SK-N-SH (cell line): ENCODE results near the gene GDPGP1. TPM values are rescaled to one million over a fixed set of nuclear protein-coding genes. Genes with fewer than 3 reads are reported as not detected.
A peak's percentile ranks its signal among the peaks of the same experiment; 100 is the strongest.

Experiments
- CTCF ChIA-PET: fragments of 300-600, 350-600 bp; formaldehyde crosslinking; extraction: SDS; loops from one replicate; lab custom pipeline; 2021; lab: Yijun Ruan, JAX
- POLR2A ChIA-PET: fragments of 350-600 bp; sonication (Branson Sonifier 250); formaldehyde crosslinking; extraction: SDS; loops from one replicate; lab custom pipeline; 2020; ENCODE audit warnings: antibody characterized with exemption, inconsistent platforms; lab: Yijun Ruan, JAX
- DNase-seq: peaks from one replicate; pipeline ENCODE4 v3.0.0; 2012
- H2AFZ ChIP-seq: fragments of 200-600 bp; sonication (generic); 2 replicates; pipeline ENCODE4 v1.8.1; 2016; ENCODE audit warnings: antibody characterized with exemption, mild to moderate bottlenecking, low read depth
- H3F3A ChIP-seq: fragments of 200-600 bp; sonication (generic); replicated peaks from 2 replicates; pipeline ENCODE3; 2016; ENCODE audit warnings: antibody characterized with exemption, mild to moderate bottlenecking; ENCODE audit not compliant: insufficient read depth
- H3K27ac ChIP-seq, 2 experiments: fragments of 200-500 bp in 1 of 2; fragments of 200-600 bp in 1 of 2; sonication (Bioruptor generic) in 1 of 2; sonication (generic), shearing (Covaris generic) in 1 of 2; 2 replicates each; pipeline versions ENCODE4 v1.5.1 to v1.6.1; 2014 to 2016; ENCODE audit warnings: low read depth in 2 of 2, inconsistent platforms in 1 of 2, low read length in 1 of 2, mild to moderate bottlenecking in 1 of 2, mixed read lengths in 1 of 2
- H3K27me3 ChIP-seq: fragments of 200-600 bp; sonication (generic), shearing (Covaris generic); 2 replicates; pipeline ENCODE4 v1.6.1; 2016; ENCODE audit warnings: mixed run types; ENCODE audit not compliant: insufficient read depth
- H3K36me3 ChIP-seq, 2 experiments: fragments of 200-500 bp in 1 of 2; fragments of 200-600 bp in 1 of 2; sonication (Bioruptor generic) in 1 of 2; sonication (generic) in 1 of 2; replicated peaks in 1 of 2; 2 replicates each; pipeline versions ENCODE3 to v1.5.1; 2014 to 2016; ENCODE audit warnings: low read length in 1 of 2, mild to moderate bottlenecking in 1 of 2; ENCODE audit not compliant: insufficient read depth in 2 of 2, control insufficient read depth in 1 of 2
- H3K4me1 ChIP-seq, 2 experiments: fragments of 200-500 bp in 1 of 2; fragments of 200-600 bp in 1 of 2; sonication (Bioruptor generic) in 1 of 2; sonication (generic), shearing (Covaris generic) in 1 of 2; 2 replicates each; pipeline versions ENCODE4 v1.5.1 to v1.6.1; 2014 to 2016; ENCODE audit warnings: low read depth in 1 of 2, low read length in 1 of 2, mixed run types in 1 of 2; ENCODE audit not compliant: insufficient read depth in 2 of 2, control insufficient read depth in 1 of 2
- H3K4me2 ChIP-seq: fragments of 200-600 bp; sonication (generic), shearing (Covaris generic); 2 replicates; pipeline ENCODE4 v1.6.1; 2017; ENCODE audit warnings: mixed run types
- H3K4me3 ChIP-seq, 2 experiments: fragments of 200-500 bp in 1 of 2; fragments of 200-600 bp in 1 of 2; sonication (Bioruptor generic) in 1 of 2; sonication (generic), shearing (Covaris generic) in 1 of 2; 2 replicates each; pipeline versions ENCODE4 v1.5.1 to v1.8.1; 2014 to 2016; ENCODE audit warnings: low read depth in 2 of 2, inconsistent platforms in 1 of 2, low read length in 1 of 2, mild to moderate bottlenecking in 1 of 2, mixed read lengths in 1 of 2, moderate library complexity in 1 of 2
- H3K79me2 ChIP-seq: fragments of 200-600 bp; sonication (generic); 2 replicates; pipeline ENCODE4 v1.8.1; 2017; ENCODE audit warnings: mild to moderate bottlenecking; ENCODE audit not compliant: insufficient read depth
- H3K9ac ChIP-seq: fragments of 200-600 bp; sonication (generic); 2 replicates; pipeline ENCODE4 v1.6.1; 2017; ENCODE audit warnings: mixed run types
- H3K9me2 ChIP-seq: fragments of 200-600 bp; sonication (generic); 2 replicates; pipeline ENCODE4 v1.6.1; 2017; ENCODE audit warnings: mixed run types
- H3K9me3 ChIP-seq: fragments of 200-600 bp; sonication (generic); 2 replicates; pipeline ENCODE4 v1.6.1; 2017; ENCODE audit warnings: mixed run types, mild to moderate bottlenecking, moderate library complexity
- H4K20me1 ChIP-seq: fragments of 200-600 bp; sonication (generic); 2 replicates; pipeline ENCODE4 v1.6.1; 2017; ENCODE audit warnings: mild to moderate bottlenecking, mixed run types; ENCODE audit not compliant: insufficient read depth
- CHD2 ChIP-seq: fragments of 150-350 bp; IDR thresholded peaks from 2 replicates; pipeline ENCODE4 v1.6.1; 2018; ENCODE audit warnings: low read length; ENCODE audit not compliant: partially characterized antibody
- CTCF ChIP-seq: fragments of 200-600 bp; sonication (generic); IDR thresholded peaks from 2 replicates; pipeline ENCODE4 v1.6.1; 2017; ENCODE audit warnings: antibody characterized with exemption, mild to moderate bottlenecking, moderate library complexity
- ELF1 ChIP-seq: IDR thresholded peaks from 2 replicates; pipeline ENCODE4 v1.4.0; 2012
- FOXM1 ChIP-seq: IDR thresholded peaks from 2 replicates; pipeline ENCODE4 v1.4.0; 2012; ENCODE audit warnings: low read depth, mild to moderate bottlenecking
- MAX ChIP-seq: IDR thresholded peaks from 2 replicates; pipeline ENCODE4 v1.4.0; 2012; ENCODE audit warnings: low read depth
- MEF2A ChIP-seq: IDR thresholded peaks from 2 replicates; pipeline ENCODE4 v1.4.0; 2012; ENCODE audit warnings: low read depth, borderline replicate concordance
- NFIC ChIP-seq: IDR thresholded peaks from 2 replicates; pipeline ENCODE4 v1.4.0; 2012; ENCODE audit warnings: borderline replicate concordance
- NRF1 ChIP-seq: IDR thresholded peaks from 2 replicates; pipeline ENCODE4 v1.6.1; 2012; ENCODE audit warnings: low read depth, mild to moderate bottlenecking, low read length
- REST ChIP-seq: IDR thresholded peaks from 2 replicates; pipeline ENCODE4 v1.6.1; 2012; ENCODE audit warnings: mild to moderate bottlenecking, low read depth, low read length, moderate library complexity
- RFX5 ChIP-seq: IDR thresholded peaks from 2 replicates; pipeline ENCODE4 v1.6.1; 2012; ENCODE audit warnings: mild to moderate bottlenecking, improper control_type of control experiment, low read length
- SMC3 ChIP-seq: IDR thresholded peaks from 2 replicates; pipeline ENCODE4 v1.6.1; 2012; ENCODE audit warnings: low read depth, low read length, improper control_type of control experiment
- WGBS: methylation state at CpG from one replicate; pipeline ENCODE4 v1.1.6; 2017; ENCODE audit warnings: low lambda C conversion rate; 5-methylcytosine and 5-hydroxymethylcytosine counted together
- polyA plus RNA-seq, 3 experiments: library from polyadenylated mRNA; depleted of rRNA; stranded (reverse); fragments of >200 nt; gene quantifications; 2 replicates each; pipeline ENCODE4 v1.2.3, GENCODE V29; 2012
- TF ChIP-seq, protein P1 (sequence below): IDR thresholded peaks from 2 replicates; pipeline ENCODE4 v1.4.0; 2012; ENCODE audit warnings: low read depth, borderline replicate concordance
- TF ChIP-seq, protein P2 (sequence below): IDR thresholded peaks from 2 replicates; pipeline ENCODE4 v1.4.0; 2012; ENCODE audit warnings: low read depth, borderline replicate concordance

GDPGP1 gene
- polyA plus RNA-seq, 1 of the 3 experiments (the other 2 are of a cell fraction), result 2.4 TPM

DNA sequence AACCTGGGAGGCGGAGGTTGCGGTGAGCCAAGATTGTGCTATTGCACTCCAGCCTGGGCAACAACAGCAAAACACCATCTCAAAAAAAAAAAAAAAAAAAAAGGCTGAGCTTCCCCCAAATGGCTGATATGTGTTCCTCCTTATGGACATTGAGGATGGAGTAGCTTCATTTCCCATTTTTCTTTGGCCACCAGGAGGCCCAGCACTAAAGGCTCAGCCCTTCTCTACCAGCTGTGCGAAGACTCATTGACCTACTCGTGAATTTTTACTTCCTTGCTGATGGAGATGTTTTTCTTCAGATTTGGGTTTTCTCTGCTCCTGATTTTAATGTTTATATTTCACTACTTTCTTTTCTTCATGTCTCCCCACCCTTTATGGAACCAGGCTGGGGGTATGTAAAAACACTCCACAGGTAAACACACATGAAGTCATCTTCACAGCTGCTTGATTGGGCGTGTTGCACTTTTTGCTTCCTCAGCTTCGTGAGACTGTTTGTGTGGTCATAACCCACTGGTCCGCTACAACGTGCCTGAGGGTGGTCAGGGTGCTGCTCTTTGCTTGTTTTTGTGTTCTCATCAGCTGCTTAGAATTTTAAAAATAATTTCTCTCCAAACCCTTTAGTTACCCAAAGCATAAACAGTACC is 19.3 kb upstream of the GDPGP1 start:
- ChIA-PET POLR2A (interaction anchor here (0.6 kb wide), 2 partner anchors 13 to 14 kb away, joined by 3 read pairs; partner anchors contain the start of gene SEMA4B), CTCF (interaction anchor here (0.8 to 7.1 kb wide), 7 partner anchors 10 to 72 kb away, joined by 3 to 74 read pairs (median 3); partner anchors contain the start of genes SEMA4B and TTLL13)
- H3K9me3 ChIP-seq, result no peaks in the 10 kb centered on the region
- TF ChIP-seq SMC3 (no peak), MAX (no peak), RFX5 (no peak), CTCF (peak; percentile 44)
- H3K36me3 ChIP-seq, result peaks cover 6 to 10% of the 10 kb centered on the region in 2 experiments
- H3K4me3 ChIP-seq, result no peak overlapping the region
- H4K20me1 ChIP-seq, result no peaks in the 10 kb centered on the region
- no peak overlapping the region for H3K4me2 ChIP-seq
- no peak overlapping the region for H3K27ac ChIP-seq
- peaks cover 22% of the 10 kb centered on the region; the same call in 1 of the 2 replicates for H3K79me2 ChIP-seq
- peaks cover 9 to 39% of the 10 kb centered on the region in 2 experiments; a peak in 2 of 4 replicates for H3K4me1 ChIP-seq
- no peaks in the 10 kb centered on the region for H3F3A ChIP-seq
- no peak overlapping the region for H3K9ac ChIP-seq
- no peaks in the 10 kb centered on the region for H3K9me2 ChIP-seq
- WGBS, result 92% methylated on average over 8 of the region's 8 CpGs
- no peak overlapping the region for H2AFZ ChIP-seq
- DNase-seq, result no peak
- H3K27me3 ChIP-seq, result no peaks in the 10 kb centered on the region

DNA sequence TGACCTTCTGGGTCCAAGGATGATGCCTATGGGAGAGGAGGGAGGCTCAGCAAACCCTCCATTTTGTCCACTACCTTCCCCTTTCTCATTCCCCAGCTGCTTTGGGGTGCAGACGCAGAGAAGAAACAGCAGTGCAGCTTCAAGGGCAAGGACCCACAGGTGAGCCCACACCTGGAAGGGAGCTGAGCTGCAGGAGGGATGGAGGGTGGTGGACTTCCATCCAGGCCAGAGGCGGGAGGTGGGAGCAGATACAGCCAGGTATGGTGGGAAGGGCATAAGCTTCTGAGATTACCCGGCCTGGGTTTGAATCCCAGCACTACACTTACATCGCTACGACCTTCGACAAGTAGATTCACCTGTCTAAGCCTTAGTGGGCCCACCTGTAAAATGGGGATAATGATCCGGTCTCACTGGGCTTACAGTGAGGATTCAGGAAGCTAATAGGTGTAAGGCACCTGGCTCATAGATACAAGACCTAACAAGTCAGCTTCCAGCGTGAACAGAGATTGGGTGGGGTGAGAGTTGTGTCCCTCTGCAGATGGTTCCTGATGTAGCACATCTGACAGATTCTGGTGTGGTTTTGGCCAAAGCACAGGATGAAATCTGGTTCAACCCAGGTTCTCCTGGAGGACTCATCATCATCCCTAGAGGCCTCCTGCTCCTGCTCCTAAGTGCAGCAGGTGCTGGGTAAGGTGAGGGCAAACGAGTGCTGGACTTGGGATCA is 16.2 kb upstream of the GDPGP1 start:
- Histone ChIP-seq H3F3A (no peaks in the 10 kb centered on the region), H3K4me2 (no peak overlapping the region), H3K4me1 (peaks cover 0 to 20% of the 10 kb centered on the region in 2 experiments; a peak in 2 of 4 replicates), H3K27ac (no peak overlapping the region), H3K9me2 (no peaks in the 10 kb centered on the region), H4K20me1 (no peaks in the 10 kb centered on the region), H3K27me3 (no peaks in the 10 kb centered on the region), H3K36me3 (peaks cover 6 to 10% of the 10 kb centered on the region in 2 experiments), H3K79me2 (peaks cover 5% of the 10 kb centered on the region; the same call in 1 of the 2 replicates), H2AFZ (no peak overlapping the region), H3K9ac (no peak overlapping the region), H3K9me3 (no peaks in the 10 kb centered on the region), H3K4me3 (no peak overlapping the region)
- no peak for DNase-seq
- ChIA-PET POLR2A (no interaction called here), CTCF (interaction anchor here (0.6 to 7.1 kb wide), 9 partner anchors 14 to 250 kb away, joined by 3 to 74 read pairs (median 5); partner anchors contain the start of genes CIB1, GDPGP1, NGRN and SEMA4B)
- TF ChIP-seq, protein P1, sequence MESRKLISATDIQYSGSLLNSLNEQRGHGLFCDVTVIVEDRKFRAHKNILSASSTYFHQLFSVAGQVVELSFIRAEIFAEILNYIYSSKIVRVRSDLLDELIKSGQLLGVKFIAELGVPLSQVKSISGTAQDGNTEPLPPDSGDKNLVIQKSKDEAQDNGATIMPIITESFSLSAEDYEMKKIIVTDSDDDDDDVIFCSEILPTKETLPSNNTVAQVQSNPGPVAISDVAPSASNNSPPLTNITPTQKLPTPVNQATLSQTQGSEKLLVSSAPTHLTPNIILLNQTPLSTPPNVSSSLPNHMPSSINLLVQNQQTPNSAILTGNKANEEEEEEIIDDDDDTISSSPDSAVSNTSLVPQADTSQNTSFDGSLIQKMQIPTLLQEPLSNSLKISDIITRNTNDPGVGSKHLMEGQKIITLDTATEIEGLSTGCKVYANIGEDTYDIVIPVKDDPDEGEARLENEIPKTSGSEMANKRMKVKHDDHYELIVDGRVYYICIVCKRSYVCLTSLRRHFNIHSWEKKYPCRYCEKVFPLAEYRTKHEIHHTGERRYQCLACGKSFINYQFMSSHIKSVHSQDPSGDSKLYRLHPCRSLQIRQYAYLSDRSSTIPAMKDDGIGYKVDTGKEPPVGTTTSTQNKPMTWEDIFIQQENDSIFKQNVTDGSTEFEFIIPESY, result no peak
- TF ChIP-seq, protein P2, sequence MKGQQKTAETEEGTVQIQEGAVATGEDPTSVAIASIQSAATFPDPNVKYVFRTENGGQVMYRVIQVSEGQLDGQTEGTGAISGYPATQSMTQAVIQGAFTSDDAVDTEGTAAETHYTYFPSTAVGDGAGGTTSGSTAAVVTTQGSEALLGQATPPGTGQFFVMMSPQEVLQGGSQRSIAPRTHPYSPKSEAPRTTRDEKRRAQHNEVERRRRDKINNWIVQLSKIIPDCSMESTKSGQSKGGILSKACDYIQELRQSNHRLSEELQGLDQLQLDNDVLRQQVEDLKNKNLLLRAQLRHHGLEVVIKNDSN, result no peak
- TF ChIP-seq CHD2, result no peak
- TF ChIP-seq FOXM1, result no peak
- TF ChIP-seq CTCF, result no peak
- no peak for TF ChIP-seq NRF1
- no peak for TF ChIP-seq ELF1
- no peak for TF ChIP-seq MEF2A
- TF ChIP-seq REST, result no peak
- no peak for TF ChIP-seq NFIC
- WGBS, result 97% methylated on average over 9 of the region's 9 CpGs
